IMR-90 (cell line): ENCODE data around the gene TTC38.

ENCODE experiments used
- CEBPB ChIP-seq: IDR thresholded peaks from 2 replicates; pipeline ENCODE4 v1.6.1; 2012; ENCODE audit warnings: low read depth, low read length, improper control_type of control experiment
- FOS ChIP-seq: fragments of 150-350 bp; IDR thresholded peaks from 2 replicates; pipeline ENCODE4 v1.6.1; 2016; ENCODE audit warnings: low read depth, low read length
- POLR2A ChIP-seq: IDR thresholded peaks from 2 replicates; pipeline ENCODE4 v1.6.1; 2012; ENCODE audit warnings: mild to moderate bottlenecking, low read depth, low read length
- RAD21 ChIP-seq: IDR thresholded peaks from 2 replicates; pipeline ENCODE4 v1.6.1; 2012; ENCODE audit warnings: low read length, improper control_type of control experiment
- RCOR1 ChIP-seq: IDR thresholded peaks from 2 replicates; pipeline ENCODE4 v1.6.1; 2012; ENCODE audit warnings: mild to moderate bottlenecking, low read length, improper control_type of control experiment; ENCODE audit not compliant: insufficient replicate concordance
- SMC3 ChIP-seq: fragments of 150-350 bp; IDR thresholded peaks from 2 replicates; pipeline ENCODE4 v1.6.1; 2016; ENCODE audit warnings: low read depth, mild to moderate bottlenecking, antibody characterized with exemption, low read length, moderate library complexity
- TF ChIP-seq, protein P1 (sequence below): conservative IDR thresholded peaks from 2 replicates; pipeline ENCODE4 v1.5.1; 2012; ENCODE audit warnings: mild to moderate bottlenecking, low read depth, low read length, improper control_type of control experiment
- TF ChIP-seq, protein P2 (sequence below): fragments of 150-350 bp; IDR thresholded peaks from 2 replicates; pipeline ENCODE4 v1.6.1; 2017; ENCODE audit warnings: mild to moderate bottlenecking, antibody characterized with exemption, low read length, low read depth
- TF ChIP-seq, protein P3 (sequence below): fragments of 150-350 bp; IDR thresholded peaks from 2 replicates; pipeline ENCODE4 v1.6.1; 2016; ENCODE audit warnings: low read depth, mild to moderate bottlenecking, low read length, moderate library complexity, borderline replicate concordance

DNA sequence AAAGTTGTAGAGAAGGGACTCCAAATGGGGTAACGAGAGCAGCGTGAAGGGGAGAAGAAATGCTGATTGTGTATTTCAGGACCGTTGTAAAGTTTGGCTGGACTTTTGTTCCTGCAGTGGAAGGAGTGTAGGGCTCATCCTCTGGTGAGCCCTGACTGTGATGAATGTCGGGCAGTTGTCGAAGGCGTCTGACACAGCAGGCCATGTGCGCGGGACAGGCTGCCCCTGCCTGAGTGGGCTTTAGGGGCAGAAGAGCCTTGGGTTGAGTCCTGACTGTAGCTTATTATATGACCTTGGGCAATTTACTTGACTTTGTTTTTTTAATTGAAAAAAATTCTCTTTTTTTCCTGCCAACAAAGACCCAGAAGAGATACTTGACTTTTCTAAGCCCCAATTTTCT is 70.8 kb downstream of the TTC38 start:
- TF ChIP-seq, protein P1, sequence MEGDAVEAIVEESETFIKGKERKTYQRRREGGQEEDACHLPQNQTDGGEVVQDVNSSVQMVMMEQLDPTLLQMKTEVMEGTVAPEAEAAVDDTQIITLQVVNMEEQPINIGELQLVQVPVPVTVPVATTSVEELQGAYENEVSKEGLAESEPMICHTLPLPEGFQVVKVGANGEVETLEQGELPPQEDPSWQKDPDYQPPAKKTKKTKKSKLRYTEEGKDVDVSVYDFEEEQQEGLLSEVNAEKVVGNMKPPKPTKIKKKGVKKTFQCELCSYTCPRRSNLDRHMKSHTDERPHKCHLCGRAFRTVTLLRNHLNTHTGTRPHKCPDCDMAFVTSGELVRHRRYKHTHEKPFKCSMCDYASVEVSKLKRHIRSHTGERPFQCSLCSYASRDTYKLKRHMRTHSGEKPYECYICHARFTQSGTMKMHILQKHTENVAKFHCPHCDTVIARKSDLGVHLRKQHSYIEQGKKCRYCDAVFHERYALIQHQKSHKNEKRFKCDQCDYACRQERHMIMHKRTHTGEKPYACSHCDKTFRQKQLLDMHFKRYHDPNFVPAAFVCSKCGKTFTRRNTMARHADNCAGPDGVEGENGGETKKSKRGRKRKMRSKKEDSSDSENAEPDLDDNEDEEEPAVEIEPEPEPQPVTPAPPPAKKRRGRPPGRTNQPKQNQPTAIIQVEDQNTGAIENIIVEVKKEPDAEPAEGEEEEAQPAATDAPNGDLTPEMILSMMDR, result no peak
- no peak for TF ChIP-seq RCOR1
- TF ChIP-seq RAD21, result no peak
- no peak for TF ChIP-seq POLR2A
- TF ChIP-seq SMC3, result no peak
- TF ChIP-seq CEBPB, result no peak
- TF ChIP-seq, protein P2, sequence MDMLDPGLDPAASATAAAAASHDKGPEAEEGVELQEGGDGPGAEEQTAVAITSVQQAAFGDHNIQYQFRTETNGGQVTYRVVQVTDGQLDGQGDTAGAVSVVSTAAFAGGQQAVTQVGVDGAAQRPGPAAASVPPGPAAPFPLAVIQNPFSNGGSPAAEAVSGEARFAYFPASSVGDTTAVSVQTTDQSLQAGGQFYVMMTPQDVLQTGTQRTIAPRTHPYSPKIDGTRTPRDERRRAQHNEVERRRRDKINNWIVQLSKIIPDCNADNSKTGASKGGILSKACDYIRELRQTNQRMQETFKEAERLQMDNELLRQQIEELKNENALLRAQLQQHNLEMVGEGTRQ, result no peak
- TF ChIP-seq, protein P3, sequence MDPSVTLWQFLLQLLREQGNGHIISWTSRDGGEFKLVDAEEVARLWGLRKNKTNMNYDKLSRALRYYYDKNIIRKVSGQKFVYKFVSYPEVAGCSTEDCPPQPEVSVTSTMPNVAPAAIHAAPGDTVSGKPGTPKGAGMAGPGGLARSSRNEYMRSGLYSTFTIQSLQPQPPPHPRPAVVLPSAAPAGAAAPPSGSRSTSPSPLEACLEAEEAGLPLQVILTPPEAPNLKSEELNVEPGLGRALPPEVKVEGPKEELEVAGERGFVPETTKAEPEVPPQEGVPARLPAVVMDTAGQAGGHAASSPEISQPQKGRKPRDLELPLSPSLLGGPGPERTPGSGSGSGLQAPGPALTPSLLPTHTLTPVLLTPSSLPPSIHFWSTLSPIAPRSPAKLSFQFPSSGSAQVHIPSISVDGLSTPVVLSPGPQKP, result no peak
- no peak for TF ChIP-seq FOS
